NCI-H146 treated with DMSO at 0.1 percent for 48 hours (cell line): Measurements from ENCODE around the gene ZNF512B.

Source experiments
- DNase-seq: peaks from one replicate; lab custom pipeline; 2025; ENCODE audit not compliant: unreplicated experiment; lab: John Stamatoyannopoulos, UW

ZNF512B gene

DNA sequence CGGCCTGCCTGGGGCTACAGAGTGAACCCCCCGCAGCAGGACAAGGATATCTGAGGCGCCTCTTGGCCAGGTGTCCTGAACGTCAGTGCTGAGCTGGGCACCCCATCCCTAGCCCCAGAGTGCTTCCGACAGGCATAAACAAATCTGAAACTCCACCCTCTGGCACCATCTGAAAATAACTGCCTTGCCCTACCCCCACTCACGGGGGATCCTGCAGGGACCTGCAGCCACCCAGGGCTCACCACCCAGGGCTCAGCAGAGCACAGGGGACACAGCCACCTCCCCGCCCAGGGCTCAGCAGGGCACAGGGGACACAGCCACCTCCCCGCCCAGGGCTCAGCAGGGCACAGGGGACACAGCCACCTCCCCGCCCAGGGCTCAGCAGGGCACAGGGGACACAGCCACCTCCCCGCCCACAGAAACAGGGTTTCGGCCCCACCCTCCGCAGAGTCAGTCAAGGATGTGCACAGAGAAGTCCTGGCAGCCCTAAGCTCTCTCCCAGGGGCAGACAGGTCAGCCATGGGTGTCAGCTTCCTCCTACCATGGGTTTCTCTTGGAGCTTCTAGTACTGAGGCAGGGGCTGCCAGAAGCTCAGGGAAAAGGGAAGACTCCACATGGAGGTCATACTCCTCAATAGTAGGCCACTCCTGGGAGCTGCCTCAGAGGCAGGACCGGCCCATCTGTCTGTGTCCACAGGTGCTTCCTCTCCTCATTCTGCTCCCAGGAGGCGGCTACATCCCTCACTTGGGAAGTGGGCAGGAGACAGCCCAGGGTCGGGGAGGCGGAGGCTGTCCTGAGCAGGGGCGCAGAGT, 18.1 kb downstream of the ZNF512B start:
- DNase-seq, result no peak

DNA sequence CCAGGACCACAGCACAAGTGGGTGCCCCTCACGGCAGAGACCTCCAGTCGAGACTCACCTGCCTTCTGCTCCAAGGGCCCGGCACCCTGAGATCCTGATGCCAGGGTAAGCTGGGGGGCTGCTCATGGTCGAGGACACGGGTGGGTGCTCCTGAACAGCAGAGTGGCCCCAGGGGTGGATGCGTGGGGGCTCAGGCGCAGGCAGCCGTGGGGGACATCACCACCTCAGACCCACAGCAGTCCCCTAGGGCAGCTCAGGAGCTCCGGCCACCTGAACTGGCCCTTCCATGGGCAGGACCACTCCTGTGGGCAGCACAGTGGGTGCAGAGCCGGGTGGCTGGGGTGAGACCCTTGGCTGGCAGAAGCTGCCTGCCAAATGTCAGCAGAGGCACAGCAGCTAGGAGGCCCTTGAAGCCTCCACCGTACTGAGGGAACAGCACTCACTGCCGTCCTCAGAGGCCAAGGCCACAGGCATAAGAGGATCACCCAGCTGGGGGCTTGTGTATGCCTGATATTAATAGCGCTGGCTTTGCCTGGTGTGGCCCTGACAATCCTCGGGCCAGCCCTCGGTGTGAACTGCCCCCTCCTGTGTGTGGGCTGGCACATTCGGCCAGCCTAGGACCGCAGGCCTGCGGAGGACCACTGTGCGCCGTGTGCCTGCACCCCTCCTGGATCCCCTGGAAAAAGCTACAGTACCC, 18.9 kb downstream of the ZNF512B start:
- no peak for DNase-seq

DNA sequence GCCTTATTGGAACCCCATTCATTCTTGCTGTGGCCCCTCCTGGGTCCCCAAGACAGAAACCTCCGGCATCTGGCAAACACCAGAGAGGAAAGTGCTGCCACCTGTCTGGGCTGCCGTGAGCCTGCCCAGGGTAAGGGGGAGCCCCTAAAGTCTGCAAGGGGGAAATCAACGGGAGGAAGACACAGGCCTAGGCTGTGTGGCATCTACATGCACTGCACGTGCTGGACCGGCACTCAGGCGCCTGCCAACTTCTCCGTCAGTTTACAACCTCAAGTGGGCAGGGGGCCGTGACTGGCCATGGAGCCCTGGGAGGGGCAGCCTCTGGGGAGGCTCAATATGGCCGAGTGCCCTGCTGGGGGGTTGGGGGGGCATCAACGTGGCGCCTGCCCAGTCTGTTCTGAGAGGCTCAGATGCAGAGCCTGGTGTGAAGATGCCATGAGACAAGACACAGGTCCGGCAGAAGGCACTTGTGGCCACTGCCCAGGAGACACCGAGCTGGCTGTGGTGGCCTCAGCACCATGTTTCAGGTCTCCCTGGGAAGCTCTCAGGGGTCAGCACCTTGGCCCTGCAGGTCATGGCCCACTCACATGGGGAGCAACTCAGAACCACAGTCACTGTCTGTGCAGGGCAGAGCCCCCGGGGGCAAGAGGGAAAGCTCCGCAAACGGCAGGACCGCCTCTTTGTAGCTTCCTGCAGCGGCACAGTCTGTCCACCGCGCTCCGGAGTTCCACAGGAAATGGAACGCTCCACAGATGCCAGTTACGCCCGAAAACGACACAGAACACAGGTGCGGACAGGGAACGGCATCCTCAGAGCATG, 21.9 kb downstream of the ZNF512B start:
- no peak for DNase-seq

DNA sequence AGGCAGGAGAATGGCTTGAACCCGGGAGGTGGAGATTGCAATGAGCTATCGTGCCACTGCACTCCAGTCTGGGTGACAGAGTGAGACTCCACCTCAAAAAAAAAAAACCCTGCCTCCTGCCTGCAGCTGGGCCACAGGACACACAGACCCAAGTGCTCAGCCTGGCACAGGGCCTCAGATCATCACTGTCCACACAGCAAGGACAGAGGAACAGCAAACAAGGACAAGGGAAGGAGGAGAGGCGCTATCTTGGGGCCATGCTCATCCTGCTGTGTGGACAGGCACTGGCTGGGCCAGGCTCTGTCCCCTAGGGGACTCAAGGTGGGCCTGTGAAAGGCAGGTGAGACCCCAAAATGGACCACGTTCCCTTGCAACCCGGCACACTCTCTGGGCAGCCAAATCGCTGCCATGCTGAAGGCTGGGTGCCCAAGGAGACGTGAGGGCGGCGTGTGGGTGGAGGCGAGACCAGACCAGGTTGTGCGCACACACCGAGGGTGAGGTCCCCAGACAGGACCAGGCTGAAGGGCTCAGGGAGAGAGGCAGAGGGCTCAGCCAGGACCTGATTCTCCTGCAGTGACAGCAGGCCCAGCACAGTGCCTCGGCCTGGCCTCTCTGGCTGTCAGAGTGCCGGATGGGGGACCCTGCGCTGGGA, 22.6 kb downstream of the ZNF512B start:
- DNase-seq, result no peak

DNA sequence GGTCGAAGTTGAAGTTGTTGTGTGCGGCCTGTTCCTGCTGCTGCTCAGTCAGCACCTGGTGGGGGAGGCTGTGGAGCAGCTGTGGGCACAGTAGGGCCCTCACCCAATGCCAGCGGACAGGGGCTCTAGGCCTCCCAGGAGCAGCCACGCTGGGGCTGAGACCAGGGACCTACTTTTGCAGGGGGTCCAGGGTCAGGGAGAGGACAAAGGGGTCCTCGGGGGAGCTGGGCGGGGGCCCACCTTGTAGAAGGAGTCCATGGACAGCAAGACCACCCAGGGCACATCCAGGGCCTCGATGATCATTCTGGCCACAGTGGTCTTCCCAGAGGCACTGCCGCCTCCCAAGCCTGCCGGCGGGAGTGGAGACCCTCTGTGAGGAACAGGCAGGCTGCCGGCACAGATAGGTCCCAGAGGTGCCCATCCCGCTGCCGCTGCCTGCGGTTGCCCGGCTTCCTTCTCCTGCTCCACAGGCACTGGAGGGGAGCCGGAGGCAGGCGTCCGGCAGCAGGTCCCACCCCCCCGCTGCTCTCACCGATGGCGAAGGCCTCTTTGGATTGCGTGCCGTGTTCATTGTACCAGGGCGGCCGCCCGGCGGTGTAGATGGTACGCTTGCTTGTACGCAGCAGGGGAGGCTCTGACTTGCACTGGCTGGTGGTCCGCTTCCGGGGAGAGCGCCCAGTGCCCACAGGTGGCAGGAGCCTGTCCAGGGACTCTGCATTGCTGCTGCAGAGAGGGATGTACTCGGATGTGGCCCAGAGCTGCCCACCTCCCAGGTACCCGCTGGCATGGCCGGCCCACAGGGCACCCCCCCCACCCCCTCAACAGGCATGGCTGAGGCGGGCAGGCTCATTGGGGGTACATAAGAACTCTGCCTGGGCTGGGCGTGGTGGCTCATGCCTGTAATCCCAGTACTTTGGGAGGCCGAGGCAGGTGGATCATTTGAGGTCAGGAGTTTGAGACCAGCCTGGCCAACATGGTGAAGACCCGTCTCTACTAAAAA, 23.5 kb downstream of the ZNF512B start:
- DNase-seq, result no peak

DNA sequence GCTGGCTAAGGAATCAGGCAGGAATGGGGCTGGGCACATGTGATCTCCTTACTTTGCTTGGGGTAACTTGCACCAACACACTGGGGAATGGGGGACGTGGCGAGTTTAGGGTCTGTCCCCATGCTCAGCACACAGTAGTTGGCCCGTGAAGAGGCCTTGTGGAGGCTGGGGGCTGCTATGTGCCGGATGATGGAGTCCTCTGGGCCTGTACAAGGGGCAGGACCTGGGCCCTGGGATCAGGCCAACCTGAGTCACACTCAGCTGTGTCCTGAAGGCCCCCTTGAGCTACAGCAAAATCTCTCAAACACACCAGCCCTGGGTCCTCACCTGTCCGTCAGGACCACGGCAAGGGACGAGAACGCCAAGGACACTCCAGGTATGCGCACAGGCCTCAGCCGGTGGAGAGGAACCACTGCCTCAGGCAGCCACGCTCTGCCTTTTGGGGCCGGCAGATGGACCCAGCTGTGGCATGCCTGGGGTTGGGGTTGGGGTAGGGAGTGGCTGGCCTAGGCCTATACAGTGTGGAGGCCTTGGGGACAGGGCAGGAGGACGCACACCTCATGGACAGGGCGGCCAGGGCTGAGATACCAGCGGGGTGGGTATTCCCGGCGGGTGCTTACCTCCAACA, 24.6 kb downstream of the ZNF512B start:
- no peak for DNase-seq

DNA sequence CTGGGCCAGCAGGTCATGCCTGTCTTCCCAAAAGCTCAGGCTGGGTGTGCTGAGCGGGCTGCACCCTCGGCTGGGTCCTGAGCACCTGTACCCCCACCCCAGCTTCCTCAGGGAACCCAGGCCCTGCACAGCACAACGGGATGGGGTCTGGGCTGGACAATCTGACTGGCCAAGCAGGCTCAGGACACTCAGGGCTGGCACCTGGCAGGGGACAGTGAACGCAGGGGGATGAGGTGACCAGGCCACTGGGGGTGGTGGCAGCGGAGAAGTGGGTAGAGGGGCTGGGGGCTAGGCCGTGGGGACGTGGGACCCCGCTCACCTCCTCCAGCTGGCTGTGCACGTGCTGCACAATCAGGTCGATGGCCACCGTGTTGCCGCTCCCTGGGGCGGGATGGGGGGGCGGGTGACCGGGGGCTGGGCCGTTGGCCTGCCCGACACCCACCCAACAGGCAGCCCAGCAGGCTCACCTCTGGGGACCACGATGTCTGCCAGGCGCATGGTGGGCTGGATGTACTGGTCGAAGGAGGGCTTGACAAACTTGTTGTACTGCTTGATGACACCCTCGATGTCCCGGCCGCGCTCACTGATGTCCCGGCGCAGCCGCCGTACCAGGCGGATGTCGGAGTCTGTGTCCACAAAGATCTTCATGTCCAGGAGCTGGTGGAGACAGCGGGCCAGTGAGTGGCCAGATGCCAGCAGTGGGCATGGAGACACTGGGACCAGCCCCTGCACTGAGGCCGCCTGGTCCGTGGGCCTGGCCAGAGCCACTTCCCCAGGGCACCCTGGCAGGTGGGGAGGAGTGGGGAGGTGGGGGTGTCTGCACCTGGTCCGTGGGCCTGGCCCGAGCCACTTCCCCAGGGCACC, 25.4 kb downstream of the ZNF512B start:
- no peak for DNase-seq

DNA sequence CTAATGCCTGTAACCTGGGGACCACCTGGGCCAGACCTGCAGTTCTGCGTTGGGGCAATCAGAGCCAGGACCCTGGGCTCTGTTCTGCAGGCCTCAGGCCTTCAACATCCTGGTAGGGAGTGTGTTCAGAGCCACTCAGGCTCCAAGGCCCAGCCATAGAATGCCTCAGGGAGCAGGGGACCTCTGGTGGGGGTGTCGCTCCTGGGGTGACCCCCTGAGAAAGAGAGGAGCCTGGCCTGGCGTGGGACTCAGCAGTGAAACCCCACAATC, 26.0 kb downstream of the ZNF512B start:
- no peak for DNase-seq

DNA sequence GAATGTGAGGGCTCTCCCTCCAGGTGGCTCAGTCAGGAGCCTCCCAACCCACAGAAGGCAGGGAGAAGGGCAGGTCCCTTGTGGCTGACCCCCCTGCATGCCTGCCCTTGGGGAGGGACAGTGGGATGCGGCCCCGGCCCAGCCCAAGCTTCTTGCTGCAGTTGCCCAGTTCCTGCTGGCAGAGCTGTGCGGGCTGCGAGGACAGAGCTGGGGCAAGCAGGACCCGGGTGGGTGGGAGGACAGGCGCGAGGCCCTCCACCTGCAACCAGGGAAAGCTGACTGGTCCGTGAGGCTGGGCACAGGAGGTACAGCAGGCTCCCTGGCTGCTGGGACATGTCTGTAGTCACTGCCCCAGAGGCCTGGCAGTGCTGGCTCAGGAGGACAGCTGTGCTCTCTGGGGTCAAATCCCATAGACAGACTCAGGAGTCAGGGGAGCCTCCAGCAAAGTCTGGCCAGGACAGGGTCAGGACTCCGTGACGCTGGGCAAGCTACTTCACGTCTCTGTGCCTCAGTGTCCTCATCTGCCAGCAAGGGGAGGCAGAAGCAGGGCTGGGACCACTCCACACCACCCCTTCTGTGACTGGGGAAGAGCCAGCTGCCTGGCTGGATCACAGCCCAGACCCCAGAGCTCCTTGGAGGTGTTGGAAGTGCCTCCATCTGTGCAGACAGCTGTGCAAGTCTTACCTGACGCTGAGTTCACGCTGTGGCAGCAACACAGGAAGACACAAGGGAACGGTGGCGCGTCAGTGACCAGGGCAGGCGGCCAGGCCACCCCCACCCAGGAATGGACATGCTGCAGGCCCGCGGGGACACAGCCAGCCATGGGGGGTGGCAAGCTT, 26.5 kb downstream of the ZNF512B start:
- no peak for DNase-seq

DNA sequence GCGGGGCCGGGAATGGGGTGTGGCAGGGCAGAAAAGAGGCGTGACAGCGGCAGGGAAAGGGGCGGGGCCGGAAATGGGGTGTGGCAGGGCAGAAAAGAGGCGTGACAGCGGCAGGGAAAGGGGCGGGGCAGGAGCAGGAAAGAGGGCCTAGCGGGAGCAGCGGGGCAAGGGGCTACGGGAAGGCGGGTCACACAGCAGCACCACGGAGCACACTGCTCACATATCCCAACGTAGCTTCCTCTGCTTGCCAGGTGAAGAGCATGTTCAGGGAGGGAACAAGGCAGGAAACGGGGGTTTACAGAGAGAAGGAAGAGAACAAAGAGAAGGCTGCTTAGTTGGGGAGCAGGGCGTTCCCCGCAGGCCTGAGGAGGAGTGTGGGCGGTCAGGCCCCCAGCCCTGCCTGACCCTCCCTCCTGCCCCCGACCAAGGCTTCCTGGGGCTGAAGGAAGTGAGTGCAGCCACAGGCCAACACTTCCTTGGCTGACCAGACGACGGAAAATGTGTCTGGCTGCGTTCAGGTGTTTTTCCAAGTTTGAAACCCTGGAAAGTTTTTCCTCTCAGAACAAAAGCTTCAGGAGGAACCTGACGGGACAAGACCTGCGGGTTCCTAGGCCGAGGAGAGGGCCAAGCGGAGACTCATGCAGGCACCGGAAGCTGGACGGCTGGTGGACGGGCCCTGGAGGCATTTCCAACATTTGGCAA, 27.3 kb downstream of the ZNF512B start:
- DNase-seq, result no peak

DNA sequence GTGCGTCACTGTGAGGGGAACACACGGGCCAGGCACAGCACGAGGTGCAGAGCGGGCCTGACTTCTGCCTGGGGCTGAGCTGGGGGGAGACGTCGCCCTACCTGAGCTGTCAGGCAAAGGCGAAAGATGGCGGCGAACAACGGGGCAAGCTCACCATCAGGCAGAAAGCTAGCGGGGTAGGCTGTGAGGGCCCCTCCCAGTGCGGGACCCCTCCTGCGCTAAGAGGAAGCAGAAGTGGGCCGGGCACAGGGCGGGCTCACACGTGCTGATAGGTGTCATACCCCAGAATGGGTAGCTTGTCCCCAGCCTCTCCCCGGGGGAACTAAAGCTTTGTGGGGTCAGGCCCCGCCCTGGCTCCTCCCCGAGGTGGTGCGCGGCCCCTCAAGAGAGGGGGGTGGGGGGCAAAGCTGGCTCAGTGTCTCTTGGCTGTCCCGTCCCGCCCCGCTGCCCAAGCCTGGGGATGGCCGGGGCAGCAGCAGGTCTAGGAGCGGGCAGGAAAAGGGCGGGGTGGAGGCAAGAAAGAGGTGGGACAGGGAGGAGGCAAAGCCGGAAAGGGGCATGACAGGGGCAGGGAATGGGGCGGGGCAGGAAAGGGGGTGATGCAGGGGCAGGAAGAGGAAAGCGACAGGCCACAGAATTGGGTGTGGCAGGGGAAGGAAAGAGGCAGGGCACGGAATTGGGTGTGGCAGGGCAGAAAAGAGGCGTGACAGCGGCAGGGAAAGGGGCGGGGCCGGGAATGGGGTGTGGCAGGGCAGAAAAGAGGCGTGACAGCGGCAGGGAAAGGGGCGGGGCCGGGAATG, 28.2 kb downstream of the ZNF512B start:
- DNase-seq, result no peak

DNA sequence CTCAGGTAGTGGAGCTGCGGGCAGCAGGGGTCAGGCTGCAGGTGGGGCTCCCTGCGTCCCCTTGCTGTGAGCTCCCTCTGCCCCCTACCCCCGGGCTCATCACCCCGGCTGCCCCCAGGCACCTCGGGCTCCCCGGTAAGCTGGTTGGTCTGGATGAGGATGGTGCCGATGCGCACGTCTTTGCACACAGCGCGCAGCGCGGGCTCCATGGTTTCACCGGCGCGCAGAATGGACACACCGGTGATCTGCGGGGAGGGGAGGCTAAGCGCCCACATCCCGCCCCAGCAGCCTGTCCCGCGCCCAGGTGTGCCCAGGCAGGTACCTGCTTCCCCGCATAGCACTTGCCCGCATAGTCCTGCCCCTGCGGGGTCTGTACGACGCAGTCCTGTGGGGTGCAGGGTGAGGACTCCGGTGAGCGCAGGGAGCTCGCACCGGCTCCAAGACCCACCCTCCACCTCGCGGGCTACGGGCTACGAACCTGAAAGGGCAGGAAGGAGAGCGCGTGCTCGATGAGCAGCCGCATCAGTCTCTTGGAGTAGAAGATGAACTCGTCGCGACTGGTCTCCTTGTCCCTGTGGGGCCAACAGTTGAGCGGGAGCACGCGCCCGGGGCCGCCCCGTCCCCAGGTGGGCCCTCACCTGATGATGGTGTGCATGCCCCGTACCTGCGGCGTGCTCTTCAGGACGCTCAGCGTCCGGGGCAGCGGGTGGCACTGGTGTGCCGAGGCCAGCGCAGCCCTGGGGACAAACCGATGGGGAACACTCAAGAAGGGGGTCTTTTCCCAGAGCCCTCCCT, 29.1 kb downstream of the ZNF512B start:
- DNase-seq, result no peak

DNA sequence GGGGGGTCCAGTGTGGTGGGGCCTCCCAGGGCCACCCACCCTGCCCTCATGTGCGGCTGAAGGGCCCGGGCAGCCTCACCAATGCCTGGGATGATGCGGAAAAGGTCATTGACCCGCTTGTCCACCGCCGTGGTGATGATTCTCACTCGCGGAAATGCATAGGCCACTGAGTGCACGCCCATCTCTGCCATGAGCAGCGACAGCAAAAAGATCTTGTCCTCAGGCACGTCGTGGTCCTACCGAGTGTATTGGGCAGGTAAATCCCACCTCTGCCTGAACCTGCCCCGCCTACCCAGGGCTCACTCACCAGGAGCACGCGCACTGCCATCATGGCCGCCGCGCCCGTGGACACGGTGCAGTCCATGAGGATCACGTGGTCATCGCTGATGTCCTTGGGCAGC, 29.7 kb downstream of the ZNF512B start:
- no peak for DNase-seq

DNA sequence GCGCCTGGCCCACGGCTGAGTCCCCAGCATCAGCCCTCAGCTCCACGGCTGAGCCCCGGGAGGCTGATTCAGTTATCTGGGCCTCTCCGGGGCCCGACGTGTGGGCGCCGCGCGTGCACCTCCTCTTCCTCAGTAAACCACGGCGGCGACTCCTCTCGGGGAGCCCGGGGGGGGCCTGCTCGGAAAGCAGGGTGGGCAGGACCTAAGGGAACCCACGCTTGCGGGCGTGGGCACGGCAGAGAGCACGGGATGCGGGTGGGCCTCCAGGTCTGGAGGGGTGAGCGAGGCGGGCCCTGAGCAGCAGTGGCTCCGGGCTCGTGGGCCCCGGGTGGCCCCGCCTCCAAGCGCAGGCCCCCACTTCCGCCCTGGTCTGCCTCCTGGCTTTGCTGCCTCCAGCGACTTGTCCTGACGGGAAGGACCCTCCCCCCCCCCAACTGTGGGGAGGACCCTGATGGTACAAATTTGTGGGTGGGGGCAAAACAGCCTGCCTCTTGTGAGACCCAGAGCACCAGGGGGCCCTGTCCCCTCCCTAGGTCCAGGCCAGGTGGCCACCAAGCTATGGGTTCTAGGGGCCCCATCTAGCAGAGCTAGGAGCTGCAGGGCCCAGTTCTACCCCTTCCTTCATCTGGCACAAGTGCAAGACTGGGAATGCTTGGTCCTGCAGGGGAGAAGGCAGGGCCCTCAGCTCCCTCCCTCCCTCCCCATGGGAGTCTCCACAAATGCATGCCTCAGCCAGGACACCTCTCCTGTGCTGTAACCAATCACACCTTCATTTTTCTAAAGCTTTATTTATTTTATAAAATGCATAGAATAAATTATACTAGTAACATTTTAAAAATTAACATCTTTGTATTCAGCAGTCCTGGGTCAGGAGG, 30.4 kb downstream of the ZNF512B start:
- DNase-seq, result no peak

DNA sequence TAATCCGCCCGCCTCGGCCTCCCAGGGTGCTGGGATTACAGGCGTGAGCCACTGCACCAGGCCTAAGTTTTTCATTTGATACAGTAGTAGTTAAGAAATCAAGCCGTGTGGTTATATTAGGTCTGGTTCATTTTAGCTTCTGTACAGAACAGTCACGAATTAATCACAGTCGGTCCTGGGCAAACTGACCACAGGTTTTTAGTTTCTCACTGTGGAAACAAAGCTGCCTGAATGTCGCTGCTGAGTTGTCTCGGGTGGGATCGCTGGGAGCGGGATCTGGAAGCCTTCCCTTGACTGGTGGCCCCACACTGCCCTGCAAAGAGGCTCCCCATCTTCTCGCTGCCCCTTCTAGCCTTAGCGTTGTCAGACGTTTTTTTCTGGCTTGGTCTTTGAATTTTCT, 32.1 kb downstream of the ZNF512B start:
- no peak for DNase-seq
